Endodermal cell (in vitro differentiated cells): ENCODE measurements around the gene CAMTA1. TPM values are rescaled to one million over a fixed set of nuclear protein-coding genes. Genes with fewer than 3 reads are reported as not detected.

ENCODE experiments used
- DNase-seq: peaks from one replicate; pipeline ENCODE4 v3.0.0-alpha.2; 2017
- H3K27ac ChIP-seq: 2 replicates; pipeline ENCODE4 v1.5.1; 2013; ENCODE audit warnings: mild to moderate bottlenecking, low read depth, low read length, moderate library complexity
- H3K27me3 ChIP-seq: 2 replicates; pipeline ENCODE4 v1.6.1; 2013; ENCODE audit warnings: mild to moderate bottlenecking, low read length, moderate library complexity; ENCODE audit not compliant: insufficient read depth, control insufficient read depth, poor library complexity, severe bottlenecking
- H3K36me3 ChIP-seq: 2 replicates; pipeline ENCODE4 v1.7.0; 2013; ENCODE audit warnings: mild to moderate bottlenecking, low read length, moderate library complexity; ENCODE audit not compliant: control insufficient read depth, insufficient read depth
- H3K4me1 ChIP-seq: one replicate; pipeline ENCODE4 v1.7.0; 2013; ENCODE audit warnings: low read length; ENCODE audit not compliant: control insufficient read depth, insufficient read depth
- H3K4me3 ChIP-seq: 2 replicates; pipeline ENCODE4 v1.5.1; 2013; ENCODE audit warnings: mild to moderate bottlenecking, low read length, moderate library complexity
- H3K9ac ChIP-seq: 2 replicates; pipeline ENCODE4 v1.6.1; 2013; ENCODE audit warnings: mild to moderate bottlenecking, low read length, moderate library complexity; ENCODE audit not compliant: poor library complexity, severe bottlenecking; ENCODE audit errors: extremely low read depth
- H3K9me3 ChIP-seq: 2 replicates; pipeline ENCODE4 v1.6.1; 2013; ENCODE audit warnings: mild to moderate bottlenecking, low read length, moderate library complexity; ENCODE audit not compliant: control insufficient read depth
- H3K27ac Mint-ChIP-seq: 2 replicates; pipeline ENCODE4 v1.8.0; 2020; ENCODE audit warnings: mixed read lengths
- H3K27me3 Mint-ChIP-seq: 2 replicates; pipeline ENCODE4 v1.8.0; 2021; ENCODE audit warnings: mild to moderate bottlenecking, mixed read lengths; ENCODE audit not compliant: insufficient read depth
- H3K36me3 Mint-ChIP-seq: 2 replicates; pipeline ENCODE4 v1.8.0; 2020; ENCODE audit warnings: low read depth, mixed read lengths
- H3K4me1 Mint-ChIP-seq: 2 replicates; pipeline ENCODE4 v1.8.0; 2020; ENCODE audit warnings: mixed read lengths
- H3K4me3 Mint-ChIP-seq: 2 replicates; pipeline ENCODE4 v1.8.0; 2020; ENCODE audit warnings: mild to moderate bottlenecking, moderate library complexity, mixed read lengths
- H3K9me3 Mint-ChIP-seq: 2 replicates; pipeline ENCODE4 v1.8.0; 2020; ENCODE audit warnings: mild to moderate bottlenecking, mixed read lengths
- CTCF ChIP-seq: fragments of 200-600 bp; sonication (generic); conservative IDR thresholded peaks from 2 replicates; pipeline ENCODE4 v1.5.0; 2021; ENCODE audit warnings: antibody characterized with exemption, mild to moderate bottlenecking
- WGBS, 2 experiments: methylation state at CpG; one replicate each; pipeline versions ENCODE4 v1.1.5 to v1.1.7; 2013; ENCODE audit warnings: missing lambda C conversion rate in 2 of 2, mixed read lengths in 1 of 2; ENCODE audit not compliant: insufficient coverage in 1 of 2, insufficient read length in 1 of 2; 5-methylcytosine and 5-hydroxymethylcytosine counted together
- total RNA-seq, 2 donors: library from RNA; stranded (reverse); fragmentation: NEBNext Ultra II Directional in 1 of 2; extraction: Animal tissue kit (Norgen Biotek cat#: 25700) in 1 of 2; gene quantifications; 2 replicates in 1 of 2; 3 replicates in 1 of 2; pipeline ENCODE4 v1.2.1, GENCODE V29; 2021

CAMTA1 gene
- total RNA-seq, 2 donors from 2014 or later: 123 to 137 TPM

- H3K4me1 ChIP-seq: no peaks in the 10 kb centered on the region
- no peaks in the 10 kb centered on the region for H3K36me3 Mint-ChIP-seq
- H3K9ac ChIP-seq: no peak overlapping the region
- no peak overlapping the region for H3K4me3 Mint-ChIP-seq
- TF ChIP-seq CTCF: no peak
- H3K27me3 Mint-ChIP-seq: no peaks in the 10 kb centered on the region
- H3K27ac ChIP-seq: no peak overlapping the region
- no peak overlapping the region for H3K4me3 ChIP-seq
- peaks cover 2% of the 10 kb centered on the region for H3K4me1 Mint-ChIP-seq
- peaks cover 11% of the 10 kb centered on the region for H3K9me3 Mint-ChIP-seq
- H3K36me3 ChIP-seq: no peaks in the 10 kb centered on the region
- DNase-seq: no peak
- 90 to 93% methylated on average over 2 of the region's 2 CpGs for WGBS, 2 experiments
- H3K27me3 ChIP-seq: no peaks in the 10 kb centered on the region
- peaks cover 5% of the 10 kb centered on the region for H3K9me3 ChIP-seq
- H3K27ac Mint-ChIP-seq: no peak overlapping the region
Measured at GRCh38 chr1:7279769-7280168, 494.5 kb downstream of the CAMTA1 start.

- Mint-ChIP-seq H3K4me1 (peaks cover 2% of the 10 kb centered on the region), H3K36me3 (no peaks in the 10 kb centered on the region)
- H3K27me3 ChIP-seq: no peaks in the 10 kb centered on the region
Measured at GRCh38 chr1:7280347-7280960, 495.2 kb downstream of the CAMTA1 start.

GRCh38 chr1:7281821-7282220, 496.6 kb downstream of the CAMTA1 start:
- Mint-ChIP-seq H3K4me1 (peaks cover 2% of the 10 kb centered on the region), H3K36me3 (no peaks in the 10 kb centered on the region), H3K4me3 (no peak overlapping the region), H3K27me3 (no peaks in the 10 kb centered on the region), H3K27ac (no peak overlapping the region), H3K9me3 (peaks cover 4% of the 10 kb centered on the region)
- Histone ChIP-seq H3K27me3 (no peaks in the 10 kb centered on the region), H3K9me3 (peaks cover 5% of the 10 kb centered on the region), H3K4me3 (no peak overlapping the region), H3K4me1 (no peaks in the 10 kb centered on the region), H3K27ac (no peak overlapping the region), H3K9ac (no peak overlapping the region), H3K36me3 (no peaks in the 10 kb centered on the region)
- WGBS, 2 experiments: 88 to 91% methylated on average over 5 of the region's 5 CpGs
- peak; percentile 20 for DNase-seq
- TF ChIP-seq CTCF: no peak

More at GRCh38 chr1:7280347-7280960, 495.2 kb downstream of the CAMTA1 start:
- H3K27ac ChIP-seq: no peak overlapping the region
- 69 to 82% methylated on average over 3 to 7 of the region's 7 CpGs for WGBS, 2 experiments
- H3K4me1 ChIP-seq: no peaks in the 10 kb centered on the region
- H3K9ac ChIP-seq: no peak overlapping the region
- no peaks in the 10 kb centered on the region for H3K36me3 ChIP-seq
- no peak overlapping the region for H3K4me3 ChIP-seq
- H3K9me3 Mint-ChIP-seq: peaks cover 11% of the 10 kb centered on the region
- H3K27me3 Mint-ChIP-seq: no peaks in the 10 kb centered on the region
- no peak overlapping the region for H3K4me3 Mint-ChIP-seq
- DNase-seq: no peak
- no peak overlapping the region for H3K27ac Mint-ChIP-seq
- TF ChIP-seq CTCF: no peak
- H3K9me3 ChIP-seq: peaks cover 5% of the 10 kb centered on the region
